Thyroid gland (tissue), 4 donors: ENCODE results near the gene JPH4.

Experiments
- POLR2A ChIP-seq, 2 donors: fragments of 450-650 bp; IDR thresholded peaks; one replicate each; pipeline ENCODE4 v1.6.1; 2017; ENCODE audit warnings: antibody characterized with exemption in 2 of 2, mild to moderate bottlenecking in 2 of 2, moderate library complexity in 1 of 2
- TF ChIP-seq, protein P1 (sequence below), 6 experiments: fragments of 200-600 bp in 3 of 6; fragments of 450-650 bp in 3 of 6; sonication (generic) in 3 of 6; IDR thresholded peaks; one replicate each; pipeline ENCODE4 v1.5.1; 2016 to 2019; ENCODE audit warnings: antibody characterized with exemption in 6 of 6, mild to moderate bottlenecking in 2 of 6, inconsistent platforms in 1 of 6, moderate library complexity in 1 of 6

GRCh38 chr14:23589606-23590005 lies 11.0 kb upstream of the JPH4 start:
- TF ChIP-seq, protein P1, sequence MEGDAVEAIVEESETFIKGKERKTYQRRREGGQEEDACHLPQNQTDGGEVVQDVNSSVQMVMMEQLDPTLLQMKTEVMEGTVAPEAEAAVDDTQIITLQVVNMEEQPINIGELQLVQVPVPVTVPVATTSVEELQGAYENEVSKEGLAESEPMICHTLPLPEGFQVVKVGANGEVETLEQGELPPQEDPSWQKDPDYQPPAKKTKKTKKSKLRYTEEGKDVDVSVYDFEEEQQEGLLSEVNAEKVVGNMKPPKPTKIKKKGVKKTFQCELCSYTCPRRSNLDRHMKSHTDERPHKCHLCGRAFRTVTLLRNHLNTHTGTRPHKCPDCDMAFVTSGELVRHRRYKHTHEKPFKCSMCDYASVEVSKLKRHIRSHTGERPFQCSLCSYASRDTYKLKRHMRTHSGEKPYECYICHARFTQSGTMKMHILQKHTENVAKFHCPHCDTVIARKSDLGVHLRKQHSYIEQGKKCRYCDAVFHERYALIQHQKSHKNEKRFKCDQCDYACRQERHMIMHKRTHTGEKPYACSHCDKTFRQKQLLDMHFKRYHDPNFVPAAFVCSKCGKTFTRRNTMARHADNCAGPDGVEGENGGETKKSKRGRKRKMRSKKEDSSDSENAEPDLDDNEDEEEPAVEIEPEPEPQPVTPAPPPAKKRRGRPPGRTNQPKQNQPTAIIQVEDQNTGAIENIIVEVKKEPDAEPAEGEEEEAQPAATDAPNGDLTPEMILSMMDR (IDR thresholded peaks at IDR 0.05) = no peak
- no peak for TF ChIP-seq POLR2A (IDR thresholded peaks at IDR 0.05)
